ENCODE results near the gene CCR7.

CCR7 gene

DNA sequence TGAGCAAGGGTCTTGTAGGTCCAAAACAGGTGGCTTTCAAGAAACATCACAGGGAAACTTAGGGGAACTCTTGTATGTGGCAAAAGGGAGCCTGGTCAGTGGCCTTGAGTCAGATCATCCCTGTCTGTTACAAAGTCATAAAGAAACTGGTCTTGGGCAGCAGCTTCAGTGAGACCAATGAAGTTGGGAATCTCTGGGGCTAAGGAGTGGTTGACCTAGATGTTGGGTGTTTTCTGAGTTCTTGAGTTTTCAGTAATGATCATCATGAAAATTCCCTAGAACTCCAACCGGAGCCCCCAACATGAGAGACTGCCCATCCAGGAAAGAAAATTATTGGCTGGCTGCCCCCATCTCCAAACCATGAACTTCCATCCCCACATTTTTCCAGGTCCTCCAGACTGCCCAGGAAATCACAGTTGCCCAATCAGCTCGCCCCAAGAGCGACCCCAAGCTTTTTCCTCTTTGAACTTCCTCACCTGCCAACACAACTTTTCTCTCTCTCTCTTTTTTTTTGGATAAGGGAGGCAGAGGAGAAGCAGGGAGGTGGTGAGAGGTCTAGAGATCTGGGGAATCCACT, 3.9 kb downstream of the CCR7 start:
- DNase-seq = no peak

DNA sequence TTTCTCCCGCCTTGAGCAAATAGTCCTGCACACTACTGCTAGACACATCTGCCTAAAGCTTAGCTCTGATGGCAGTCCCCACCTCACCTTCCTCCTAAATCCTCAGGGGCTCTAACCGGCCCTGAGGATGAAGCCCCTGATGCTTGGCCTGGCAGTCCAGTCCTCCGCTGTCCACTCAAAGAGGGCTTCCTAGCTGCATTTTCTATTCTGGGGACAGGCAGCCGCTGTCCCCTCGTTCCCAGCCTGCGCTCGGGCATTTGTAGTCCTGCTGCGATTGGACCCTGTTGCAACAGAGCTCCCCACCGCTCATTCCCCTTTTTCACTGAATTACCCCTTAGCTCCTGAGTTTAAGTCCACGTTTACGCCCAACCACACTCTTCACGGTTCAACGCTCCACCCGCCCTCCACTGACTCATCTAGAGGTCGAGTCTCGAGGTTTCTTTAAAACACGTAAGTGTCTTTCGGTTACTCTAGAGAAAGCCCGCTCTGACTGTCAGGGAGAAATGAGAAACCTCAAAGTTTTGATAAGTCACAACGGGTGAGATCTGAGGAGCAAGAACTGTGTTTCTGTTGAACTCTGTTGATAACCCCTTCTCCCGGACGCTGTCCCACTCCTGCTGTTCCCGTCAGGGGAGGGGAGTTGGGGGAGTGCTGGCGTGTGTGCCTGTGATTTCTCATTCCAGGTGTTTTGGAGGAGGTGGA, 4.5 kb downstream of the CCR7 start:
- DNase-seq = peak in 2 of 4 experiments; percentile 34 to 44

DNA sequence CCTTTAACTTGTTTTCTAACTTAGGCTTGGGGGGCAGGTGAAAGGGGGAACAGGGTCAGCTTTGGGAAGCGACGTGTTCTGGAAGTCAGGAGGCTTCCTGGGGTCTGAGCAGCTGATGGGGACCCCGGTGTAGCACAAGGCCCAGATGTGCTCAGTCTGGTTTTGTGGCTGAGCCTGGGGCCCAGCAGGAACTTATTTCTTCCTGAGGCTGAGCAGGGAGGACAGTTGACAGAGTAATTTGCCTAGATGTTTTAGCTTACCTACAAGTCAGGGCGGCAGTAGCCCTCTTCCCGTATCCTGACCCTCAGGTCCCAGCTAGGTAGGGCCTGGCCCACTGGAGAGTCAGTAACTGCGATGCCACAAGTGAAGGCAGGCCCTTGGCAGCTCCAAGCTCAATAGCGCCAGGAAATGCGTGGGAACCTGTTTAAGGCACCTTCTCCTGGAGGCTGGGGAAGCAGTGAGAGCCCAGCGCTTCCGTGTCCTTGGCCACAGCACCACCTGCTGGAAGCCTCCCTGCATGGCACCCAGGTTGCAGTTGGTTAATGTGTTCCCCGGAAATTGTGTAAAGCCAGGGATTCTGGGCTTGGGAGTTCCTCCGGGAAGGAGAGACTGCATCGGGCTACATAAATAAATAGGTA, 5.2 kb downstream of the CCR7 start:
- peak; percentile 60 to 78 (median 74) for DNase-seq

DNA sequence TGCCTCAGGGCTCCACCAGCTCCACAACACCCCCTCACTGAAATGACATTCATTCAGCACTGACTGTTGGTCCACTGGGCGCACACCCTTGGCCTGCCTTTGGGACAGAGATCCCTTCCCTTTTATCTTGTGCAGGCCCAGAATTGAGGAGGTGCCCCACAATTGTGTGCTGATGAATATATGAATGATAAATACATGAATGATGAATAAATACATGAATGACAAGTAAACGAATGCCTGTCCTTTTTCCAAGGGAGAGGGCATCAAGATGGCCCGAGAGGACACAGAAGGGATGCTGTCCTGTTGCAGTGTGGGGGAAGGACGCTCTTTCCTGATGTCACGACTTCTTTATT, 5.7 kb downstream of the CCR7 start:
- no peak for DNase-seq

DNA sequence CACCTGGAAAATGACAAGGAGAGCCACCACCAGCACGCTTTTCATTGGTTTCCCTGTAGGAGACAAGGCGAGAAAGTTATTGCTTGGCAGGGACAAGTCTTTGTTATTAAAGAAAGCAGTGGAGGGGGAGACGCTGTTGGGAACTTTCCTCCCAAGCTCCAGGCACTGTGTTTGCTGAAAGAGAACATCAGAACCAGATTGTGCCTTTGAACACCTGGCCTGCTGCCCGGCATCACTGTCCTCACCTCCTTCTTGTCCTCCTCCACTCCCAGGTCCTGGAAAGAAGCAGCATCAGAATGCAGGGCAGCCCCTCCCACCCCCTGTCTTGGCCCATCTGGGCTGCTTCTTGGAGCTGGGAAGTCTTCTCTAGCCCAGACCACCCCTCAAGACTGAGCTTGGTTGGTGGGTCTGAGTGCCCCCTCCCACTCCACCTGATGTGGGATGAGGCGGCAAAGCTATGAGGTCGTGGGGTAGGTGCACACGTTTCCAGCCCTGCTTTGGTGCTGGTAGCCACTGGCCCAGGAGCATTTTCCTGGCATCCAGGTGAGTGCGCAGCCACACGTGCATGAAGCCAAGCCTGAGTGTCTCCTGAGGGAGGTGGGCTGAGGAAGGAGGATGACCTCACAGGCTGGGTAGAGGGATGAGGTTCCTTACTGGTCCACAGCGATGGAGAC, 6.2 kb downstream of the CCR7 start:
- no peak for DNase-seq

DNA sequence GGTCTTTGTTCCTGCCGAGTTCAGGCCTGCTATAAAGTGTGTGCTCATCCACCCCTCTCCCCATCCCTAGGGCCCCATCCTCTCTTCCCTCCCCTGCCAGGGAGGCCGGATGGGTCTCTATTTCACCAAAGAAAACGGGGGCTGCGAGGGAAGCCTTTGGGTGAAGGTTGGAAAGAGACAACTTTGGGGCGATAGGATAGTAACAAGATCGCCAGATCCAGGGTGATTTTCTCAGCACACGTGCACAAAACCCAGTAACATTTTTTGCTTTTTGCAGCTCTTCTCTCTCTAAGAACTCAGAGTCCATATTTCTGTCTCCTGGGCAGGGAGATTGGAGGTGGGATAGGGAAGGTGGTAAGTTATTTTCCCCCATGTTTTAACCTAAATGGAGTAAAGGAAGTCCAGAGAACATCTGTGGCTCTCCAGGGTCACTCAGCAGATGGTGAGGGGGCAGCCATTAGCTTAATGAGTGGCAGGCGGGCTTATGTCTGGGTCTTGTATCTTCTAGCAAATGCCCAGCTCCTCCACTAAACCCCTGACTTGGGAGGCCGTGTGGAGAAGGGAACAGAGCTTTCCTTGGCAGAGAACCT, 6.9 kb downstream of the CCR7 start:
- DNase-seq = no peak

DNA sequence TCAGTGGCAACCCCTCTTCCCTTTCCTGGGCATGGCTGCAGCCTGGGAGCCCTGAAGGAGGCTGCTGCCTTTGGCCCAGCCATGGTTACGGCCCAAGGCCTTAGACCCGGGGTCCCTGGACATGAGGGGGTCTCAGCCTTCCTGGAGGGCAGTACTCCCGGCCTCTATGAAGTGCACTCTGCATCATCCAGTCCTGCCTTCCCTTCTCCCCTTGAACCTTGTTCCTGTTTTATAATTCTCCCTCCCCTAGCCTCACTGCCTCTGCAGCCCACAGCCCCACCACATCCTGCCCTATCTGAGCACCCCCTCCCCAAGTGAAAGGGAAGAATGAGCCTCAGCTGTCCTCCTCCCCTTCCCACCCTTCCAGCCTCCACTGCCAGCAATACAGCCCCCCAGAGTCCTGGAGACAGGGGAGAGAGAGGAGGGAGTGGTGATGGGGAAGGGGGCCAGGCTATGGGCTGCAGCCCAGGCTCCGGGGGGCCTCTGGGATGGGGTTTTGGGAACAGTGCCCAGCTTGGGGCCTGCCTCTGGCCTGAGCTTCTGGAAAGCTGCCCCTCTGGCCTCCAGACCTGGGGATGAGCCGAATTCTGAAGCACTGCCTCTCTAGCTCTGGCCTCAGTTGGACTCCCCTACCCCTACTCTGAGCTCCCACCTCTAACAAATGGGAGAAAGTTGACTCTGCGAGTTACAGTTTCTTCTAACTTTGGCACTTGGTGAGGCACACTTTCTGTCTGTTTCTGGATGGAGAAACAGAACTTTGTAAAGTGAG, 7.6 kb downstream of the CCR7 start:
- DNase-seq = no peak

DNA sequence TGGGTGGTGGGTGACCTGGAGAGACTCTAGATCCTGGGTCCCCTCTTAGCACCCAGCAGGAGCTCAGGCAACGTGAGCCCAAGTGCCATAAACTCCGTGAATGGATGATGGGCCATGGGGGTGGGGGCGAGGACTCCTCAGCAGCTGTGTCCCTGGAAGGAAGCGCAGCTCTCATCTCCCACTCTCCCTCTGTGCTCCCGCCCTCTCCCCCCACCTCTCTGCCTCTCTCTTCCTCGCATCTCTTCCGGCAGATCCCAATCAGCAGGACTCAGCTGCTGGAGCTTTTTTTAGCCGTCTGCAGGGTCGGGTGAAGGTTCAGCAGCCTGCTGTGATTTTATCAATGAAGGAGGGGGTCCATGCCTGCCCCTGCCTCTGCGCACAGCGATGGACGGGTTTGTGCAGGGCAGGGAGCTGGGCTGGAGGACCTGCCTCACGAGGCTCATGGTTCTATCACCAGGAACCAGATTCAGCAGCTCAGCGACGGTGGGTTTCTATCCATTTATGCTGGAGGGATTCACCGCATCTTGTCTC, 8.3 kb downstream of the CCR7 start:
- no peak for DNase-seq

DNA sequence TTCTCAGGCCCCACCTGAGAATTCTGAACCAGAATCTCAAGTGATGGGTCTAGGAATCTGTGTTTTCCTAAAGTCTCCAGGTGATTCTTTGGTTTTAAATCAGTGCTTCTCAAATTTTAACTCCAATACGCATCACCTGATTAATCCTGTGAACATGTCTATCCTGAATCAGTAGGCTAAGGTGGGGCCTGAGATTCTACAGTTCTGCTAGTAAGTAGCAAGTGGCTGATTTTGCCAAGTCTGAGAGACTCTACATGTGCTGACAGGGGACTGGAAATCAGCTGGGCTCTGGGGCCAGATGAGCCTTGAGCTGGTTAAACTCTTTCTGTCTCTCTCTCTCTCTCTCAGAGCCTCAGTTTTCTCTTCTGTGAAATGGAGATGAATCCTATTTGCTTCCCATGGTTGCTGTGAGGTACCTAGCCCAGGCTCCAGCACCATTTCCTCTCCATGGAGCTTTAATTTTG, 9.0 kb downstream of the CCR7 start:
- no peak for DNase-seq

DNA sequence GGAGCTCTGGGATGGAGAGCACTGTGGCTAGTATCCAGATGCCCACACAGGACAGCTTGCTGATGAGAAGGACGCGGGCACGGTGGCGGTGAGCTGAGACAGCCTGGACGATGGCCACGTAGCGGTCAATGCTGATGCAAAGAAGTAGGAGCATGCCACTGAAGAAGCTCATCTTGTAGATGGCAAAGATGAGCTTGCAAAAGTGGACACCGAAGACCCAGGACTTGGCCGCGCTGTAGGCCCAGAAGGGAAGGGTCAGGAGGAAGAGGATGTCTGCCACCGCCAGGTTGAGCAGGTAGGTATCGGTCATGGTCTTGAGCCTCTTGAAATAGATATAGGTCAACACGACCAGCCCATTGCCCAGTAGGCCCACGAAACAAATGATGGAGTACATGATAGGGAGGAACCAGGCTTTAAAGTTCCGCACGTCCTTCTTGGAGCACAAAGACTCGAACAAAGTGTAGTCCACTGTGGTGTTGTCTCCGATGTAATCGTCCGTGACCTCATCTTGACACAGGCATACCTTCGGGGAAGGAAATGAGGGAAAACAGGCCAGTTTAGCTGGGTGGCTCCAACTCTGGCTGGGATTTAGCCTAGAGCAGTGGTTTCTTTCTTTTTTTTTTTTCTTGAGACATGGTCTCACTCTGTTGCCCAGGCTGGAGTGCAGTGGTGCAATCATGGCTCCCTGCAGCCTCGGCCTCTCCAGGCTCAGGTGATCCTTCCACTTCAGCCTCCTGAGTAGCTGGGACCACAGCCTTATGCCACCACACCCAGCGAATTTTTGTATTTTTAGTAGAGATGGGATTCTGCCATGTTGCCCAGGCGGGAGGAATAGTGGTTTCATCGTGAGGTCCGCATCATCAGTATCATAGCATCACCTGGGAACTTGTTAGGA, 9.7 kb downstream of the CCR7 start:
- no peak for DNase-seq

DNA sequence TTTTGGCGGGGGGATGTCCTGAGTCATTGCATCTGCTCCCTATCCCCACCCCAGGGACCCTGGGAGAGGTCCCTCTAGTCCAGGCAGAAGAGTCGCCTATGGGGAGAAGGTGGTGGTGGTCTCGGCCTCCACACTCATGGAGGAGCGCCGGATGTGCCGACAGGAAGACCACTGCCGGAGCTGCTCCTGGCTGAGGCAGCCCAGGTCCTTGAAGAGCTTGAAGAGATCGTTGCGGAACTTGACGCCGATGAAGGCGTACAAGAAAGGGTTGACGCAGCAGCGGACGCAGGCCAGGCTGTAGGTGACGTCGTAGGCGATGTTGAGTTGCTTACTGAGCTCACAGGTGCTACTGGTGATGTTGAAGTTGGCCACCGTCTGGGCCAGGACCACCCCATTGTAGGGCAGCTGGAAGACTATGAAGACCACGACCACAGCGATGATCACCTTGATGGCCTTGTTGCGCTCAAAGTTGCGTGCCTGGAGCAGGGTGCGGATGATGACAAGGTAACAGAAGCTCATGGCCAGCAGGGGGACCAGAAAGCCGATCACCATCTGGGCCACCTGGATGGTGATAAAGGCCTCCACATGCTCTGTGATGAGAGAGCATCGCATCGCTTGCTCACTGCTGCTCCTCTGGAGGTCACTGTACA, 10.5 kb downstream of the CCR7 start:
- no peak for DNase-seq

DNA sequence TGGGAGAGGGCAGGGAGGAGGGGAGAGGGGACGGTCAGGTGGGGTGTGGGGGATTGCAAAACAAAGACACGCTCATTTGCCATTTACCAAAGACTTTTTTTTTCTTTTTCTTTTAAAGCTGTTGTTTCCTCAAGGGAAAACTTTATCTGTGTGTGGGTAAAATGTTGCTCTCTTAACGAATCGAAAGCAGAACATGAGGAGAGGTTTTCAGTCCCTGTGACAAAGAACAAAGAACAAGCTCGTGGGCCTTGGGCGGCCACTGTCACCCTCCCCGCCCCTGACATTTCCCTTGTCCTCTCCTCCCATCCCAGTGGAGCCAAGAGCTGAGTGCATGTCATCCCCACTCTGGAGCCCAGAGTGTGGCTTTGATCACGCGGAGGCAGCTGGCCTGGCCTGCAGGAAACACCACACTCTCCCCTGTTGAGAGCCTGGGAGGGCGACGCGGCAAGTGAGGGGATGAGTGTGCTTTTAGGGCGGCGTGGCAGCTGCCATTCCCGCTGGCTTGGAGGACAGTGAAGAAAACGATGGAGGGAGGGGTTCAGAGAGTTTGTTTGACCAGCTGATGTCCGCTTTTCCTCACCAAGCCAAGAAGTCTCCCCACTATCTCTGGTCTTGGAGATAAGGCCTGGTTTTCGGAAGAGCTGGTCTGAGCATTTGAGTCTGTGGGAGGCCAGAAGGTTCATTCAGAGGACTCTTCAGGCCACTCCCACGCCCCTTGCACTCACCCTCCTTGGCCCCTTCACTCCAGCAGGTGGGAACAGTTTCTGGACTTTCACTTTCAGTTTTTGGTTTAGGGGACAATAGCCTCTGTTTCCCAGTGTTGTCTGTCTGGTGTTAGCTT, 11.4 kb downstream of the CCR7 start:
- no peak for DNase-seq

DNA sequence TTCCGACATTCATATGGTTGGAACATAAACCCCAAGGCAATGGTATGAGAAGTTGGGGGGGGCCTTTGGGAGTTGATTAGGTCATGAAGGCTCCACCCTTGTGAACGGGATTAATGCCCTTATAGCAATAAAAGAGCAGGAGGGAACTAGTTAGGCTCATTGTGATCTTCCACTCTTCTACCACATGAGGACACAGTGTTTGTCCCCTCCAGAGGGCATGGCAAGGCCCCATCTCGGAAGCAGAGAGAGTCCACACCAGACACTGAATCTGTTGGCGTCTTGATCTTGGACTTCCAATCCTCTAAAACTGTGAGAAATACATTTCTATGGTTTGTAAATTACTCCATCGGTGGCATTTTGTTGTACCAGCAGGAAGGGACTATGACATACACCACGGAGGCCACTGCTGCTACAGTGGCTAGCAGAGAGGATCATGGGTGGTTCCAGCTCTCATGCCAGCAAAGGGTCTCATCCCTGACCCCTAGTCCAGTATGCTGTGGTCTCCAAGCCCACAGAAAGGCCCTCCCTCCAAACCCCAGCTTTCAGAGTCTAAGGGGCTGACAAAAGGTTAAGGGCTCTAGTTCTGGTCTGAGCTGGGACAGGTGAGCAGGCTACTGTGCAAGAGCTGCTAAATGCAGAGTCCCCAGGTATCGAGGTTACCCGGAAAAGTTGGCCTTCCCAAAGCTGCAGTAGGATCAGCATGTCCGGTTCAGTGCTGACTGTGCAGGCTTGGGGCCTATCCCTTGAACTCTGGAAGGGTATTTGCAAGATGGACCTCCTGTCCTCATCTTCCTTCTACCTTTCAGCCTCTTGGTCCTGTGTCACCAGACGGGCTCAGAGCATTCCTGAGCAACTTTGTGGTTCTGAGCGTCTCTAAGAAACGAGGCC, 12.2 kb downstream of the CCR7 start:
- no peak for DNase-seq

DNA sequence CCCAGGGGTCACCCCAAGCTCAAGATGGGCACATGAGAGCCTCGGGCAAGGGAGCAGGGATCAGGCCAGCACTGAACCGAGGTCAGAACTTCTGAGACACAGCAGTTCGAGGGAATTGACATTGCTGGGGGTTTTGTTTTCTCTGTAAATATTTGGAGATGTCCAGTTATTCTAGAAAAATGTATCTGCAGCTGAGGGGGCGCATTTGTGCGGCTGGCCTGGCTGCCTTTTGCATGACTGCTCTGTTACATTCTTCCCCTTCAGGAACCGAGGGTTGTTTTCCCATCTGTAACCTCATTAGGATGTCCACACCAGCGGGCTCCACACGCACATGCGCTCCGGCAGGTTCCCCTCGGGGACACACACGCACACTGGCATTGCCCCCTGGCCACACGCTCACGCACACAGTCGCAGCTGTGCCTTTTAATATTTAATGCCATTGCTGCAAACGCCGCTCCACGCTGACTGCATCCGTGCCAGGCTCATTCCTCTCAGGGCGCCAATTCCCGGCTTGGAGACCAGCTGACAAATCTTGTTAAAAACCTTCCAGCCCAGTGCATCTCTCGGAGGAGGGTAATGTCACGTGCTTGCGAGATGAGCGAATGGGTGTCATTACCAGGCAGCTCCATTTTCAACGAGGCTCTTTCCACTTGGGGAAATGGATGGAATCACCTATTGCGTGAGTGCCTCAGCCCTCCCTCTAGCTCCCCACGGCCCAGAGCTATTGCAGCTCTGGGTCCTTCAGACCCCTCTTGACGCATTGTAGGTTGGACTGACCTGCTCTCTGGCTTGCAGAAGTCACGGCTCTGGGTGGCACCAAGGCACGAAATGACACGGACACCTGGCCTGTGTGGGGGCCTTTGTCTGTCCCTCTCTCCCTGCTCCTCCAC, 13.1 kb downstream of the CCR7 start:
- no peak for DNase-seq

DNA sequence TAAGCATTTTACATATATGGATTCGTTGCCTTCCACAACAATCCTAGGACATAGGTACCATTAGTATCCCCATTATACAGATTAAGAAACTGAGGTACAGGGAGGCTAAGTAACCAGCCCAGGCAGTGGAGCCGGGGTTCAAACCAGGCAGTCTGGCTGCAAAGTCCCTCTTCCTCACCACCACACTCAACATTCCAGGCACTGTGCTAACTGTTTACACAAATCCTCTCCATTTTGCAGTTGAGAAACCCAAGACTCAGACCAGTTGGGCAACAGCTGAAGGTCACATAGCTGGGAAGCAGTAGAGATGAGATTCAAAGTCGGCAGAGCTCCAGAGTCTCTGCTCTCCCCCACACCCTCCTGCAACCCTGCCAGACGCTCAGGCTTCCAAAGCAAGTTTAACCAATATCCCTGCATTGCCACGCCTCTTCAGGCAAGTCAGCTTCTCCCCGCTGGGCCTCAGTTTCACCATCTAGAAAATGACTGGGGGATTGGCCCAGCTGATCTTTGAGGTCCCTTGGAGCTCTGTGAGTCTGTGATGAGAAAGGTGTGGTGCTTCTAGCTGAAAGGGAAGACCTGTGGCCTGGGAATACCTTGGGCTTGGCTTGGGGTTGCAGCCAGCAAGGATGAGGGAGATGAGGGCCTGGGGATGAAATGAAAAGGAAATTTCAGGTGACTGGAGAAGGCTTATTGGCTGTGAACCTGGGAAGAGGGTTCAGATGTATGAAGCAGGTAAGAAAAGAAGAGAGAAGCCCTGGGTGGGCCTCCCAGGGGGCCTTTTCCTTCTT, 14.0 kb downstream of the CCR7 start:
- no peak for DNase-seq

DNA sequence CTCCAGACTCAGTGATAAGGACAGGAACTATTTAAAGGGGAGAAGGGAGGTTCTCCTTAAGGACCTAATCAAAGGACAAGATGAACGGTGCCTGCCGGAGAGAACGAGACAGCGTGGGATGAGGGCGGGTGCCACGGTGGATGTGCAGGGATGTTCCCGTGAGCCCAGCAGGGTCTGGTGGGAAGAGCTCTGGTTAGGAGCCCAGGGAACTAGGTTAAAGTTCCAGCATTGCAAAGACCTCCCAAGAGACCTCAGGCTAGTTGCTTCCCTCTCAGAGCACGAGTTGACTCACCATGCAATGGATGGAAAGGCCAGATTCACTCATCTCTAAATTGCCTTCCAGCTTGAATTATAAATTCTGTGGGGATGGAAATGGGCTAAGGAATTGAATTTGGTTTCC, 14.7 kb downstream of the CCR7 start:
- DNase-seq = no peak
